Measurements from ENCODE around the gene ZC3H18. TPM values are rescaled to one million over a fixed set of nuclear protein-coding genes. Genes with fewer than 3 reads are reported as not detected.

Gene ZC3H18
- total and polyA plus RNA-seq, 2 donors from 2014 or later = 11.4 to 38.2 TPM

DNA sequence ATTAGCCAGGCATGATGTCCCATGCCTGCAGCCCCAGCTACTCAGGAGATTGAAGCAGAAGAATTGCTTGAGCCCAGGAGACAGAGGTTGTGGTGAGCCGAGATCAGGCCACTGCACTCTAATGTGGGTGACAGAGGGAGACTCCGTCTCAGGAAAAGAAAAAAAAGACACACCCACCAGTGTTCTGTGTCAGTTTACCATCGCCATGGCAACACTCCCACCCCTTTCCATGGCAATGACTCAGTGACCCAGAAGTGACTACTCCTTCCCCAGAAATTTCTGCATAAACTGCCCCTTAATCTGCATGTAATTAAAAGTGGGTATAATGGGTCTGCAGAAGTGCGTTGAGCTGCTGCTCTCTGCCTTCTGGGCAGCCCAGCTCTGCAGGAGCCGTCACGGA, 4.0 kb upstream of the ZC3H18 start:
- H3K4me1 ChIP-seq (ENCODE audit: control insufficient read depth in 2 of 3, insufficient read depth in 2 of 3, low read depth in 1 of 3, low read length in 3 of 3) = peaks cover 1 to 13% (median 3%) of the 10 kb centered on the region in 3 donors
- no peaks in the 10 kb centered on the region for H3K36me3 ChIP-seq (ENCODE audit: control insufficient read depth in 2 of 3, insufficient read depth in 3 of 3, low read length in 3 of 3)
- FAIRE-seq = no peak
- TF ChIP-seq, protein P1, sequence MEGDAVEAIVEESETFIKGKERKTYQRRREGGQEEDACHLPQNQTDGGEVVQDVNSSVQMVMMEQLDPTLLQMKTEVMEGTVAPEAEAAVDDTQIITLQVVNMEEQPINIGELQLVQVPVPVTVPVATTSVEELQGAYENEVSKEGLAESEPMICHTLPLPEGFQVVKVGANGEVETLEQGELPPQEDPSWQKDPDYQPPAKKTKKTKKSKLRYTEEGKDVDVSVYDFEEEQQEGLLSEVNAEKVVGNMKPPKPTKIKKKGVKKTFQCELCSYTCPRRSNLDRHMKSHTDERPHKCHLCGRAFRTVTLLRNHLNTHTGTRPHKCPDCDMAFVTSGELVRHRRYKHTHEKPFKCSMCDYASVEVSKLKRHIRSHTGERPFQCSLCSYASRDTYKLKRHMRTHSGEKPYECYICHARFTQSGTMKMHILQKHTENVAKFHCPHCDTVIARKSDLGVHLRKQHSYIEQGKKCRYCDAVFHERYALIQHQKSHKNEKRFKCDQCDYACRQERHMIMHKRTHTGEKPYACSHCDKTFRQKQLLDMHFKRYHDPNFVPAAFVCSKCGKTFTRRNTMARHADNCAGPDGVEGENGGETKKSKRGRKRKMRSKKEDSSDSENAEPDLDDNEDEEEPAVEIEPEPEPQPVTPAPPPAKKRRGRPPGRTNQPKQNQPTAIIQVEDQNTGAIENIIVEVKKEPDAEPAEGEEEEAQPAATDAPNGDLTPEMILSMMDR (IDR thresholded peaks at IDR 0.05; ENCODE audit: borderline replicate concordance, extremely low read depth, insufficient read depth) = no peak
- H3K27me3 ChIP-seq (ENCODE audit: control insufficient read depth, insufficient read depth, low read length) = no peaks in the 10 kb centered on the region
- no peak overlapping the region for H3K4me3 ChIP-seq (ENCODE audit: low read length in 3 of 3)
- H3K27ac ChIP-seq (ENCODE audit: low read depth in 2 of 2, low read length in 2 of 2) = no peak overlapping the region
- H3K9ac ChIP-seq (ENCODE audit: low read length in 3 of 3) = no peak overlapping the region
- H3K9me3 ChIP-seq (ENCODE audit: control insufficient read depth in 2 of 3, insufficient read depth in 1 of 3, low read length in 3 of 3) = no peaks in the 10 kb centered on the region
- no peak for DNase-seq
- intact Hi-C loops (cut with DNase I) = no loop called here

DNA sequence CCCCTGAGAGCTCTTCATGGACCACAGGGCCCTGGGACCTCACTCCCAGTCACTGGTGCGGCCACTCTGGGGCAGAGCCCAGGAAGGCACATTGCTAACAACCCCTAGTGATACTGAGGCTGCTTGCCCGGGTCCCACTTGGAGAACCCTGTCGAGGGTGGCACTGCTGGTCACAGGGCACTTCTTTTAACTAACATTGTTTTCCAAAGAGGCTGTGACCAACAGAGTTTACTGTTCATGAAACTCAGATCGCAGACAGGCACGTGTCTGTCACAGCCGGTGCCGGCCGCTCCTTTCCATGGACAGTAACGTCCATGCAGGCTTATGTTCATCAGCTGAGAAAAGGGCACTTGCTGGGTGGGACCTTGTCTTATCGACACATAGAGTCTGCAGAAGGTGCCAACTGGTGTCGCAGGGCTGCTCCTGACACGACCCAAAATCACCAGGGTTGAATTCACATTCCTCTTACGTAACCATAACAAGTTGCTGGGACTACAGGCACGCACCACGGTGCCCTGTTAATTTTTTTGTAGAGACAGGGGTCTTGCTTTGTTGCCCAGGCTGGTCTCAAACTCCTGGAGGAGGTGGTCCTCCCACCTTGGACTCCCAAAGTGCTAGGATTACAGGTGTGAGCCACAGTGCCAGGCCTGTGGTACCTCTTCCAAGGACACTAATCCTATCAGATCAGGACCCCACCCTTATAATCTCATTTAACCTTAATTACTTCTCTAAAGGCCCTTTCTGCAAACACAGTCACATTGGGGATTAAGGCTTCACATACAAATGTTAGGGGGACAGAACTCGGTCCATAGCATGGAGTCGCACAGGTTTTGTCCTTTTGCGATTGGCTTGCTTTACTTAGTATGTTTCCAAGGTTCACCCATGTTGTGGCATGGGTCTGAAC, 1.2 kb upstream of the ZC3H18 start:
- FAIRE-seq = no peak
- Histone ChIP-seq H3K27me3 (ENCODE audit: control insufficient read depth, insufficient read depth, low read length) (no peaks in the 10 kb centered on the region), H3K9ac (ENCODE audit: low read length in 3 of 3) (peak overlapping the region in 1 of 3 donors; percentile 74), H3K36me3 (ENCODE audit: control insufficient read depth in 2 of 3, insufficient read depth in 3 of 3, low read length in 3 of 3) (peaks cover 0 to 3% (median 0%) of the 10 kb centered on the region in 3 donors), H3K9me3 (ENCODE audit: control insufficient read depth in 2 of 3, insufficient read depth in 1 of 3, low read length in 3 of 3) (no peaks in the 10 kb centered on the region), H3K27ac (ENCODE audit: low read depth in 2 of 2, low read length in 2 of 2) (no peak overlapping the region), H3K4me1 (ENCODE audit: control insufficient read depth in 2 of 3, insufficient read depth in 2 of 3, low read depth in 1 of 3, low read length in 3 of 3) (peaks cover 4 to 13% (median 6%) of the 10 kb centered on the region in 3 donors), H3K4me3 (ENCODE audit: low read length in 3 of 3) (peak overlapping the region; percentile 64 to 82 (median 75))
- TF ChIP-seq, protein P1 (IDR thresholded peaks at IDR 0.05; ENCODE audit: borderline replicate concordance, extremely low read depth, insufficient read depth) = no peak
- DNase-seq = no peak
- intact Hi-C loops (cut with DNase I) = no loop called here

DNA sequence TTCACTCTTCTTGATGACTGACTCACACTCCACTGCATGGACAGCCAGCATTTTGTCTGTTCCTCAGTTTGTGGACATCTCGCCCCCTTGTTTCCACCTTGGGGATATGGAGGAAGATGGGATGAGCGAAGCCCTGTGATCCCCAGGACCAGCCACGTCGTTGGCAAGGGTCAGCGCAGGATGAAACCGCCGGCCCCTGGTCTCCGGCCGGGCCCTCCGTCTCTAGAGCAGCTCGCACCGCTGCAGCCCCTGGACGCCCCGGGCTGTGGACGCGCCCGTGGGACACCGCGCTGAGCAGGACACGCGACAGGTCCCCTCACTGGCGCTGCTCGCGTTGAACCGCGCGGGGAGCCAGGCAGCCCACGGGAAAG, 604 bp upstream of the ZC3H18 start:
- Histone ChIP-seq H3K36me3 (ENCODE audit: control insufficient read depth in 2 of 3, insufficient read depth in 3 of 3, low read length in 3 of 3) (peaks cover 0 to 3% (median 0%) of the 10 kb centered on the region in 3 donors), H3K9ac (ENCODE audit: low read length in 3 of 3) (peak overlapping the region in 2 of 3 donors; percentile 43 to 74), H3K27me3 (ENCODE audit: control insufficient read depth, insufficient read depth, low read length) (no peaks in the 10 kb centered on the region), H3K9me3 (ENCODE audit: control insufficient read depth in 2 of 3, insufficient read depth in 1 of 3, low read length in 3 of 3) (no peaks in the 10 kb centered on the region), H3K4me1 (ENCODE audit: control insufficient read depth in 2 of 3, insufficient read depth in 2 of 3, low read depth in 1 of 3, low read length in 3 of 3) (peaks cover 4 to 13% (median 6%) of the 10 kb centered on the region in 3 donors), H3K27ac (ENCODE audit: low read depth in 2 of 2, low read length in 2 of 2) (peak overlapping the region in 1 of 2 donors; percentile 63), H3K4me3 (ENCODE audit: low read length in 3 of 3) (peak overlapping the region; percentile 64 to 82 (median 75))
- FAIRE-seq (no peak), DNase-seq (peak in 1 of 5 donors; percentile 84)
- intact Hi-C loops (cut with DNase I) = no loop called here
- TF ChIP-seq, protein P1 (IDR thresholded peaks at IDR 0.05; ENCODE audit: borderline replicate concordance, extremely low read depth, insufficient read depth) = no peak

Data from kidney (tissue), 14 donors.